Measurements from ENCODE around the gene GLI2. TPM values are rescaled to one million over a fixed set of nuclear protein-coding genes. Genes with fewer than 3 reads are reported as not detected.

GLI2 gene
- total and polyA plus RNA-seq, 5 donors from 2014 or later, result not detected

DNA sequence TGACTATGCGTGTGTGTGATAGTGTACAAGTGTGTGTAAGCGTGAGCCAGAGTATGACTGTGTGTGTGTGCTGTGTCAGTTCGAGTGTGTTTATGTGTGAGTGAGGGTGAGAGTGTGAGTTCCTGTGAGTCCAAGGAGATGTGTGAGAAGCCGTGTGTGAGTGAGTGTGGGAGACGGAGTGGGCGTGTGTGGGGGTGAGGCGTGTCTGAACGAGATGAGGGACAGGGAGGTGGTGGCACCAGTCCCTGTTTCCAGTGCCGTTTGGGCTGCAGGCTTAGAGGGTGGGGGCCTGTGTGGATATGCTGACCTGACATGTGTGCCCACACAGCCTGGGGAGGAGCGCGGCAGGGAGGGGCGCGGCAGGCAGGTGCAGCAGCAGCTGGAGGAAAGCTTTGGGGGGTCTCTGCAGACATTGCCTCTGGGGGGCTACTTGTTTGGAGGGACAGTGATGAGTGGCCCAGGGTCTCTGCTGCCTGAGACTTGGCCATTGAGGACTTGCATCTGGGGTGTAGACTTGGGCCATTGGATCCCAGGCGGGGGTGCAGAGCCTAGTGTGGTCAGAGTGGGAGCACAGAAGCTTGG lies 41.6 kb downstream of the GLI2 start:
- Histone ChIP-seq H3K4me1 (ENCODE audit: control insufficient read depth, insufficient read depth, low read length, poor library complexity, severe bottlenecking) (no peaks in the 10 kb centered on the region), H3K4me3 (ENCODE audit: low read depth, low read length) (no peak overlapping the region), H3K9me3 (ENCODE audit: control insufficient read depth in 2 of 2, low read length in 2 of 2) (no peaks in the 10 kb centered on the region), H3K27ac (ENCODE audit: insufficient read depth, low read length, poor library complexity, severe bottlenecking) (no peak overlapping the region), H3K27me3 (ENCODE audit: control insufficient read depth, insufficient read depth, low read length) (no peaks in the 10 kb centered on the region), H3K36me3 (ENCODE audit: control insufficient read depth, insufficient read depth, low read length) (no peaks in the 10 kb centered on the region)
- no peaks in the 10 kb centered on the region for H3K36me3 Mint-ChIP-seq
- H3K27ac Mint-ChIP-seq, result no peak overlapping the region
- no peak overlapping the region for H3K4me3 Mint-ChIP-seq
- DNase-seq (no peak), ATAC-seq (ENCODE audit: low read depth in 2 of 2) (no peak)
- H3K9me3 Mint-ChIP-seq, result no peaks in the 10 kb centered on the region
- H3K27me3 Mint-ChIP-seq, result no peaks in the 10 kb centered on the region
- no peaks in the 10 kb centered on the region for H3K4me1 Mint-ChIP-seq

DNA sequence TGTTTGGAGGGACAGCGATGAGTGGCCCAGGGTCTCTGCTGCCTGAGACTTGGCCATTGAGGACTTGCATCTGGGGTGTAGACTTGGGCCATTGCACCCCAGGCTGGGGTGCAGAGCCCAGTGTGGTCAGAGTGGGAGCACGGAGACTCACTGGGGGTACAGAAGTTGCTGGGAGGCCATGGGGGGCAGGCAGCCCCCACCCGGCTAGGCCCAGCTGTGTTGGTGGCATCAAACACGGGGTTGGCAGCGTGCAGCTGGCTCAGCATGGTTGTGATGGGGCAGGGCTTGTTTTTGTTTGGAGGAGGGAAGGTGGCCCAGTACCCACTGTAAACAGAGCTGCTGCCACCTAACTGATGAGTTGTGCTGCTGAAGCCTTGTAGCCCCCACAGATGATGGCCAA lies 42.1 kb downstream of the GLI2 start:
- no peaks in the 10 kb centered on the region for H3K36me3 Mint-ChIP-seq
- no peaks in the 10 kb centered on the region for H3K27me3 Mint-ChIP-seq
- no peak overlapping the region for H3K4me3 ChIP-seq (ENCODE audit: low read depth, low read length)
- no peak overlapping the region for H3K27ac ChIP-seq (ENCODE audit: insufficient read depth, low read length, poor library complexity, severe bottlenecking)
- DNase-seq (no peak), ATAC-seq (ENCODE audit: low read depth in 2 of 2) (no peak)
- H3K4me1 ChIP-seq (ENCODE audit: control insufficient read depth, insufficient read depth, low read length, poor library complexity, severe bottlenecking), result no peaks in the 10 kb centered on the region
- no peak overlapping the region for H3K4me3 Mint-ChIP-seq
- no peak overlapping the region for H3K27ac Mint-ChIP-seq
- no peaks in the 10 kb centered on the region for H3K36me3 ChIP-seq (ENCODE audit: control insufficient read depth, insufficient read depth, low read length)
- H3K9me3 ChIP-seq (ENCODE audit: control insufficient read depth in 2 of 2, low read length in 2 of 2), result no peaks in the 10 kb centered on the region
- no peaks in the 10 kb centered on the region for H3K27me3 ChIP-seq (ENCODE audit: control insufficient read depth, insufficient read depth, low read length)
- no peaks in the 10 kb centered on the region for H3K9me3 Mint-ChIP-seq
- H3K4me1 Mint-ChIP-seq, result no peaks in the 10 kb centered on the region

DNA sequence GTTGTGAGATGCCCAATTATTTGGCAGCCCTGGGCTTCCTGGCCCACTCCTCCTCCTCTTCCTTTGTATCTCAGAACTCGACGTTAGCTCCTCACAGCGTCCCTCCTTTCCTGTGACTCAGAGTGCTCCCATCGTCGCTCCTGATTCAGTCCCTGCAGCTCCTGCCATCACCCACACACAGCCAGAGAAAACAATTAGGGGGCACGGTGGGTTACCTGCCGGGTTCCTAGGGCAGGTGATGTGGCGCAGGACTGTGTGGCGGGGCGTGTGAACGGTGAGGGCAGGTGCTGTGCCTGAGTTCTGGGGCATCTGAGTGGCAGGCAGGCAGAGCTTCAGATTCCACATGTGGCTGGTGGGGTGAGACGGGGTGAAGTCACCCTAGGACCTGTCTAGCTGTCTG lies 42.6 kb downstream of the GLI2 start:
- Histone ChIP-seq H3K36me3 (ENCODE audit: control insufficient read depth, insufficient read depth, low read length) (no peaks in the 10 kb centered on the region), H3K9me3 (ENCODE audit: control insufficient read depth in 2 of 2, low read length in 2 of 2) (no peaks in the 10 kb centered on the region), H3K4me3 (ENCODE audit: low read depth, low read length) (no peak overlapping the region), H3K4me1 (ENCODE audit: control insufficient read depth, insufficient read depth, low read length, poor library complexity, severe bottlenecking) (no peaks in the 10 kb centered on the region), H3K27me3 (ENCODE audit: control insufficient read depth, insufficient read depth, low read length) (no peaks in the 10 kb centered on the region), H3K27ac (ENCODE audit: insufficient read depth, low read length, poor library complexity, severe bottlenecking) (no peak overlapping the region)
- Mint-ChIP-seq H3K4me1 (peaks cover 0 to 2% (median under 1%) of the 10 kb centered on the region in 4 donors), H3K9me3 (no peaks in the 10 kb centered on the region), H3K4me3 (no peak overlapping the region), H3K27me3 (no peaks in the 10 kb centered on the region), H3K36me3 (no peaks in the 10 kb centered on the region), H3K27ac (no peak overlapping the region)
- ATAC-seq (ENCODE audit: low read depth in 2 of 2), result no peak
- DNase-seq, result no peak

DNA sequence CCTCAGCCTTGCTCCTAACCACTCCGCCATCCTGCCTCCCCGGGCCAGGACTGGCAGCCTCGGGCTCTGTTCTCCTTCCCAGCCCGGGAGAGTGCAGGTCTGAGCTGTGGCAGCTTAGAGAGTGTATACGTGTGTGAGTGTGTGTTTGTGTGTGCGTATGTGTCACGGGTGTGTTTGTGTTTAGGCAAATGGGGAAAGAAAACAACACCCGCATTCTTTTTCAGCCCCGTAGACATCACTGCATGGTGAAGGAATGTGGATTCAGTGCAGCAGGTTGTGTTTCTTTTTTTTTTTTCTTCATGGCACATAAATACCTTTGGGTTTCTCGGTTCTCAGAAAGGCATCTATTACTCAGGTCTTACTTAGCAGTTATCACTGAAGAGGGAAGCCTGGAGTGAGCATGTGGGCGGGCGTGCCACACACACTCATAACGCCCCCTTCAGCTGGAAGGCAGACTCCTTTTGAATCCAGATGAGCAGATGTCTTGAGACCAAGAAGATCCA lies 44.2 kb downstream of the GLI2 start:
- H3K9me3 Mint-ChIP-seq, result no peaks in the 10 kb centered on the region
- Histone ChIP-seq H3K9me3 (ENCODE audit: control insufficient read depth in 2 of 2, low read length in 2 of 2) (no peaks in the 10 kb centered on the region), H3K36me3 (ENCODE audit: control insufficient read depth, insufficient read depth, low read length) (no peaks in the 10 kb centered on the region), H3K27ac (ENCODE audit: insufficient read depth, low read length, poor library complexity, severe bottlenecking) (no peak overlapping the region), H3K4me1 (ENCODE audit: control insufficient read depth, insufficient read depth, low read length, poor library complexity, severe bottlenecking) (no peaks in the 10 kb centered on the region), H3K27me3 (ENCODE audit: control insufficient read depth, insufficient read depth, low read length) (no peaks in the 10 kb centered on the region), H3K4me3 (ENCODE audit: low read depth, low read length) (no peak overlapping the region)
- no peaks in the 10 kb centered on the region for H3K36me3 Mint-ChIP-seq
- DNase-seq (no peak), ATAC-seq (ENCODE audit: low read depth in 2 of 2) (no peak)
- H3K27me3 Mint-ChIP-seq, result no peaks in the 10 kb centered on the region
- H3K4me3 Mint-ChIP-seq, result no peak overlapping the region
- no peak overlapping the region for H3K27ac Mint-ChIP-seq
- H3K4me1 Mint-ChIP-seq, result peaks cover 0 to 4% (median 2%) of the 10 kb centered on the region in 4 donors

DNA sequence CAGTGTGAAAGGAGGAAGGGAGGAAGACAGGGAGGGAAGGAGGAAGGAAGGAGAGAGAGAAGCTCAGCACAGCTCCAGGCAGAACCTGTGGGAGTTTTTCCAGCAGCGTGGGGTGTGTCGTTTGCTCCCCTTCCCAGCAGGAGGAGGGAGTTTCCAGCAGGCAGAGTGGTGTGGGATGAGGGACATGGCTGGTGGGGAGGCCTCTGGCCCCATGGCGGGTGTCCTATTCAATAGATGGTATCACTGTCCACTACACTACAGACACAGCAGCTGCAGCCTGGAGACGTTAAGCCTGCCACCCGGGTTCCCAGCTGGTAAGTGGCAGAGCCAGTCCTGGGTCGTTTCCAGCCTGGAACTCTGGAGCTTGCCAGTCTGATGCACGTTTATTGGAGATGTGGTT lies 44.7 kb downstream of the GLI2 start:
- Histone ChIP-seq H3K4me1 (ENCODE audit: control insufficient read depth, insufficient read depth, low read length, poor library complexity, severe bottlenecking) (no peaks in the 10 kb centered on the region), H3K36me3 (ENCODE audit: control insufficient read depth, insufficient read depth, low read length) (no peaks in the 10 kb centered on the region), H3K4me3 (ENCODE audit: low read depth, low read length) (no peak overlapping the region), H3K27me3 (ENCODE audit: control insufficient read depth, insufficient read depth, low read length) (no peaks in the 10 kb centered on the region), H3K27ac (ENCODE audit: insufficient read depth, low read length, poor library complexity, severe bottlenecking) (no peak overlapping the region), H3K9me3 (ENCODE audit: control insufficient read depth in 2 of 2, low read length in 2 of 2) (no peaks in the 10 kb centered on the region)
- Mint-ChIP-seq H3K9me3 (no peaks in the 10 kb centered on the region), H3K27ac (no peak overlapping the region), H3K27me3 (no peaks in the 10 kb centered on the region), H3K4me3 (no peak overlapping the region), H3K36me3 (no peaks in the 10 kb centered on the region), H3K4me1 (peaks cover 0 to 4% (median 2%) of the 10 kb centered on the region in 4 donors)
- DNase-seq (no peak), ATAC-seq (ENCODE audit: low read depth in 2 of 2) (no peak)

DNA sequence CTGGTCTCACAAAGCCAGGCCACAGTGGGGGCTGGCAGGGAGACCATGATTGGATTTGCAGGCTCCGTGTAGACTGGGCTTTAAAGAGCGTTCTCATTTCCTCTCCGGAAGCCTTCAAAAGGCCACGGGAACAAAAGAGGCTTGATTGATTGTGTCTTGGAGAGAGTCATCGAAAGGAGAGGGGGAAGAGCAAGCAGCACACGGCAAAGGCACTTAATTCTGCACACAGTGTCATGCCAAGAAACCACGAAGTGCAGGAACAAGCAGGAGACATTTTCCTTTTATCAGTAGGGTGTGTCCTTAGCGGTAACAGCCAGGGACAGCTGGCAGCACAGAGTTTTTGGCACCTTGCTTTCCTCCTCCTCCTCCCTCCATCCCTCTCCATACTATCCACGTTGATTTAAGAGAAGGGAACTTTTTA lies 47.7 kb downstream of the GLI2 start:
- no peaks in the 10 kb centered on the region for H3K9me3 Mint-ChIP-seq
- ATAC-seq (ENCODE audit: low read depth in 2 of 2), result no peak

DNA sequence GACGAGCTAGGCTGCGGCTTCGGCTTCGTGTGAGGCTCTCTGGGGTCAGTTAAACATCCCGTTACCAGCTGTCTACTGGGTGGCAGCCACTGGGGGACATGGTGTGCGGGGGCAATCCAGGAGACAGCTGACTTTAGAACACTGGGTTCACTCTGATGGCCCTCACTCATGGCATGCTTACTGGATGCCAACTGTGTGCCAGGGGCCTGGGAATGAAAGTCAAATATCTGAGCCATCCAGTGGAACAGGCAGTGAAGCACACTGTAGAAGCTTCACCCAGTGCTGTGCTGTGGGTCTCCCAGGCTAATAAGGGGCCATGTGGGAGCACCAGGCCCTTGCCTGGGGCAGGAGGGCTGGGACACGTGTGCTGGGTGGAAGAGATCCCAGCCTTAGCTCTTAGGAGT lies 48.3 kb downstream of the GLI2 start:
- Histone ChIP-seq H3K27ac (ENCODE audit: insufficient read depth, low read length, poor library complexity, severe bottlenecking) (no peak overlapping the region), H3K9me3 (ENCODE audit: control insufficient read depth in 2 of 2, low read length in 2 of 2) (no peaks in the 10 kb centered on the region), H3K27me3 (ENCODE audit: control insufficient read depth, insufficient read depth, low read length) (no peaks in the 10 kb centered on the region), H3K4me3 (ENCODE audit: low read depth, low read length) (no peak overlapping the region), H3K4me1 (ENCODE audit: control insufficient read depth, insufficient read depth, low read length, poor library complexity, severe bottlenecking) (no peaks in the 10 kb centered on the region), H3K36me3 (ENCODE audit: control insufficient read depth, insufficient read depth, low read length) (no peaks in the 10 kb centered on the region)
- no peaks in the 10 kb centered on the region for H3K27me3 Mint-ChIP-seq
- DNase-seq (no peak), ATAC-seq (ENCODE audit: low read depth in 2 of 2) (no peak)
- peaks cover 0 to 4% (median 2%) of the 10 kb centered on the region in 4 donors for H3K4me1 Mint-ChIP-seq
- H3K36me3 Mint-ChIP-seq, result no peaks in the 10 kb centered on the region
- no peak overlapping the region for H3K27ac Mint-ChIP-seq
- H3K9me3 Mint-ChIP-seq, result no peaks in the 10 kb centered on the region
- H3K4me3 Mint-ChIP-seq, result no peak overlapping the region

More for the DNA sequence above, 47.7 kb downstream of the GLI2 start:
- no peaks in the 10 kb centered on the region for H3K36me3 Mint-ChIP-seq
- H3K27ac Mint-ChIP-seq, result peak overlapping the region in 1 of 3 donors; percentile 9
- no peak for DNase-seq
- H3K9me3 ChIP-seq (ENCODE audit: control insufficient read depth in 2 of 2, low read length in 2 of 2), result no peaks in the 10 kb centered on the region
- H3K4me3 Mint-ChIP-seq, result no peak overlapping the region
- peaks cover 0 to 4% (median 2%) of the 10 kb centered on the region in 4 donors for H3K4me1 Mint-ChIP-seq
- H3K4me3 ChIP-seq (ENCODE audit: low read depth, low read length), result no peak overlapping the region
- no peaks in the 10 kb centered on the region for H3K27me3 ChIP-seq (ENCODE audit: control insufficient read depth, insufficient read depth, low read length)
- no peaks in the 10 kb centered on the region for H3K36me3 ChIP-seq (ENCODE audit: control insufficient read depth, insufficient read depth, low read length)
- H3K27me3 Mint-ChIP-seq, result no peaks in the 10 kb centered on the region
- H3K4me1 ChIP-seq (ENCODE audit: control insufficient read depth, insufficient read depth, low read length, poor library complexity, severe bottlenecking), result no peaks in the 10 kb centered on the region
- H3K27ac ChIP-seq (ENCODE audit: insufficient read depth, low read length, poor library complexity, severe bottlenecking), result no peak overlapping the region
